Stimulated activated CD4-positive, alpha-beta T cell treated with anti-CD3 and anti-CD28 coated beads, Interleukin-15, amount 100 ng/mL, for 1 hour (primary cell): ENCODE measurements around the gene RPL7A.
A peak's percentile ranks its signal among the peaks of the same experiment; 100 is the strongest.
"Not testable (repeated sequence)": the region's sequence is repeated elsewhere in the genome, so short reads cannot be mapped to it uniquely, and the experiment has no call there.

Experiments
- DNase-seq, 2 donors: peaks; one replicate each; pipeline ENCODE4 v3.0.0-alpha.2; 2020; ENCODE audit warnings: low read depth in 1 of 2, low spot score in 1 of 2

Gene RPL7A

GRCh38 chr9:133327834-133328484 is 20.1 kb upstream of the RPL7A start:
- DNase-seq, result no peak

DNA sequence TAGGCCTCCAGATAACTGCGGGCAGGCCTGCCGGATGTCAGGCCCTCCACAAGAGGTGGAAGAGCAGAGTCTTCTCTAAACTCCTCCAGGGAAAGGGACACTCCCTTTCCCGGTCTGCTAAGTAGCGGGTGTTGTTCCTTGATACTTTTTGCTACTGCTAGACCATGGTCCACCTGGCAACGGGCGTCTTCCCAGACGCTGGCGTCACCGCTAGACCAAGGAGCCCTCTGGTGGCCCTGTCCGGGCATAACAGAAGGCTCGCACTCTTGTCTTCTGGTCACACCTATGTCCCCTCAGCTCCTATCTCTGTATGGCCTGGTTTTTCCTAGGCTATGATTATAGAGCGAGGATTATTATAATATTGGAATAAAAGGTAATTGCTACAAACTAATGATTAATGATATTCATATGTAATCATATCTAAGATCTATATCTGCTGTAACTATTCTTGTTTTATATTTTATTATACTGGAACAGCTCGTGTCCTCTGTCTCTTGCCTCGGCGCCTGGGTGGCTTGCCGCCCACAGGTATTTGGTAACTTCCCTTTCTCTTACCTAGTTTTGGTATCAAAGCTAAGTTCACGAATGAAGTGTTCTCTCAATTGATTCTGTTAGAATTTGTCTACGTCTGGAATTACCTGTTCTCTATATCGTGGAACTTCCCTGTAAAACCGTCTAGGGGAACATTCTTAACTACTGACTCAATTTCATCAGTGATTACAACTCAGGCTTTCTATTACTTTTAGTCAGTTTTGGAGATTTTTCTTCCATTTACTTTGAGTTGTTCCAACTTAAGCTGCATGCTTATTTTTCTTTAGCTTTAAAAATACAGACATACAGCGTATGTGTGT is 18.5 kb upstream of the RPL7A start:
- not testable (repeated sequence) for DNase-seq

GRCh38 chr9:133331221-133331620 is 16.8 kb upstream of the RPL7A start:
- no peak for DNase-seq

DNA sequence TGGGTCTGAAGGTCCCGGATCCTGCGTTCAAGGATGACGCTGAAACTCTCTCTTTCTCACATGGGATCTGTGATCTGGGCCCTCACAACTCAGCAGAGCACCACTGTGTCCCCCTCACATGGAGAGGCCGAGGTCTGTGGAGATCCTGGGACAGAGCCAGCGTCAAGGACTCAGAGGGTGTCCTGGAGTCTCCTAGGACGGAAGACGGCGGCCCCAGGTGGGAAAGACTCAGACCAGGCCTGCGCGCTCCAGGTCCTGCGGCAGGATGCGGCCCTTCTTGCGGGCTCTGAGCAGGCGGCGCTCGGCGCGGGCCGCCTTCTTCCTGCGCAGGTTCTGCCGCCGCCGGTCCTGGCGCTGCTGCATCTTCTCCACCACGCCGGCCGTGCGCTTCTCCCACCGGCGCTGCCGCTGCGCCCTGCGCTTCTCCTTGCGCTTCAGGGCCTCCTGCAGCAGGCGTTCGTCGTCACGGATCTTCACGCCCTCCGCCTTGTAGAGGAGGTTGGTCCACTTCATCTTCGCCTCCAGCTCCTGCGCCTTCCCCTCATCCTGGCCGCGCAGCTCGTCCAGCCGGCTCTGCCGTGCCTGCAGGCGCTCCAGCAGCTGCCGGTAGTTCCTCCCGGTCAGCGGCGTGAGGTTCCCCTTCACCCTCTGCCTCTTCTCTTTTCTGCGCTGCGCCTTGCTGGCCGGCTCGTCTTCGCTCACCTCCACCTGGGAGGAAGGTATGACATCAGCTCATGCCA is 16.2 kb upstream of the RPL7A start:
- no peak for DNase-seq

DNA sequence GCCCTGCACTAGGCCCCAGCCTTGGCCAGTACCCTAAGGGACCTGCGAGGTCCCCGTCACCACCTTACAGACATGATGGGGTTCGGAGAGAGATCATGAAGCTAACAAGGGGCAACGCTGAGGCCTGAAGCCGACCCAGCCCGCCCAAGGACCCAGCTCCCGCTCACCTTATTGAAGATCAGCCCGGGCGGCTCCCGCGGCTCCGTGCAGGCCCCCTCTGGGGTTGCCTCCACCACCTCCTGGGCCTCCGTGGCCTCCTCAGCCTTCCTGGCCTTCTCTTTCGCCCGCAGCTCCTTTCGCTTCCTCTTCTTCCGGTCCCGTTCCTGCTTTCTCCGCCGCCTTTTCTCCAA is 15.7 kb upstream of the RPL7A start:
- DNase-seq, result no peak

DNA sequence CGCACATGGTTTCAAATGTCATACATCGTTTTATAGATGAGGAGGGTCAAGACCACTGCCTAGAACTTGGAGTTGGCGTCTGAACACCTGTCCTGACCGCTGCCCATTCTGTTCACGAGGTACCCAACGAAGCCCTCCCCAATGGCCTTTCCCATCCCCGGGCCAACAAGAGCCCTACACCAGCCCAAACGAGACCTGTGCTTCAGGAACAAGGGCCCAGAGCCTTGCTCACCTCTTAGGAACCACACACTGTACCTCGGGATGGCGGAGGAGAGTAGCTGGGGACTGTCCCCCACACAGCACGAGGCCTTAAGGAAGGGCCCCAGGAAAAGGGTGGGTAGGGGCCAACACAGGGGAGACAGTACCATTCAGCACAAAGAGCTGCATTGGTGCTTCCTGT is 15.0 kb upstream of the RPL7A start:
- no peak for DNase-seq

- DNase-seq, result no peak
Observed at GRCh38 chr9:133333566-133333965, 14.5 kb upstream of the RPL7A start.

- no peak for DNase-seq
Observed at GRCh38 chr9:133334161-133334560, 13.9 kb upstream of the RPL7A start.

DNA sequence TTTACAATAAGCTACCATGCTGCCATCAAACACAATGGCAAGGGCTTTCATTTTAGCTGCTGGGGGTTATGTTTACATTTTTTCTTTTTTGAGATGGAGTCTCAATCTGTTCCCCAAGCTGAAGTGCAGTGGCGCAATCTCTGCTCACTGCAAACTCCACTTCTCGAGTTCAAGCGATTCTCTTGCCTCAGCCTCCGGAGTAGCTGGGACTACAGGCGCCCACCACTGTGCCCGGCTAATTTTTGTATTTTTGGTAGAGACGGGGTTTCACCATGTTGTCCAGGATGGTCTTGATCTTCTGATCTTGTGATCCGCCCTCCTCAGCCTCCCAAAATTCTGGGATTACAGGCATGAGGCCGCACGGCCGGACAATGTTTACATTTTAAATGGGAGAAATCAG is 13.1 kb upstream of the RPL7A start:
- DNase-seq, result not testable (repeated sequence)

DNA sequence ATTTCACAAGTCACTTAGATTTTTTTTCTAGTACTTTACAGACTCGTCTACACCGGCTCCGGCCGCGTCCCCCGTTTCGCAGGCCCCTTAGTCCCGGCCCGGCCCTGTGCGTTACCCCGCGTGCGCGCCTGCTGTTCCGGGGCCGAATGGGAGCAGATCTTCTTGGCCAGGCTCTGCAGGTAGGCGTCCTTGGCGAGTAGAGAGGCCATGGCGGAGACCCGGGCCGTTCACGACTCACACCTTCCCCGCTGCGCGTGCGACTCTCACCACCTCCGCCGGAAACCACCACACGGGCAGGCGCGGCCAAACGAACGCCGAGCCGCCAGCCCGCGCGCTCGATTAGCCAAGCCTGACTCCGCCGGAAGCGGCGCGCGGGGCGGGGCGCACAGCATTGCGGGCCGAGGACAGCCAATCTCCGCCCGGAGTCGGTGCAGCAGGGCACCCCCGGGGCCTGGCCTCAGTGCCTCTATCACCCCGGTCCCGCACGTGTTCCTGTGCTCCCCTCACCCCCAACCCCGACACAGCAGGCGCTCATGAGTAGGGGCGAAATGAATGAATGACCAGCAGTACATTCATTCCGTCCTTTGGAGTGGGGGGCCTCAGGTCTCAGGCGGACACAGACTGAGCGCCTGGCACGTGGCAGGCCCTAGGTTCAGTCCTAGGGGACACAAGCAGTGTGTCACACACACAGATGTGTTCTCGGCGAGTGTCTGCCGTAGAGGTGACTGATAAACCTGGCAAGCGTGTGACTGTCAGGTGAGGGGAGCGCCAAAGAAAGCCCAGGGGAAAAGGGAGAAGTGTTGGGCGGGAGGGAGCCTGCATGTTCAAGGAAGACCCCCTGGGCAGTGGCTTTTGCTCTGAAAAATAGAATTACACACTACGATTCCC is 11.8 kb upstream of the RPL7A start, which contains the start of gene SURF6:
Gene SURF6, minus strand, starts transcription at position 265 of the 888 bp plus-strand sequence. Its CDS starts 56 bp downstream, at position 209.
- peak; percentile 85 to 94 for DNase-seq

DNA sequence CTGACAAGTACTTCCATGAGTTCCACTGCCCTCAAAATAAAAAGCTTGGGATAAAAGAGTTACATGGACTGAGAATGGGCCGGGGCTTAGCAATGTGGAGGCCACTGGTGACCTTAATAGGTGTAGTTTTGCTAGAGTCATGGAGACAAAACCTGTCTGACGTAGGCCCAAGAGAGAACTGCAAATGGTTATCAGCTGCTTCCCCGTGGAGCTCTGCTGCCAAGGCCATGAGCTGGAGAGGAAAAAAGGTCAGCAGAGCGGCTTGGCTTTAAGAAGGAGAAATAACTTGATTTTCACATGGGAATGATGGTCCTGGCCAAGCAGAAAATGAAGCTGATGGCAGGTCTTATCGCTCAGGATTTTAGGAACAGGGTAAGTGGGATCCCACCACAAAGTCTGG is 8.4 kb upstream of the RPL7A start:
- no peak for DNase-seq

DNA sequence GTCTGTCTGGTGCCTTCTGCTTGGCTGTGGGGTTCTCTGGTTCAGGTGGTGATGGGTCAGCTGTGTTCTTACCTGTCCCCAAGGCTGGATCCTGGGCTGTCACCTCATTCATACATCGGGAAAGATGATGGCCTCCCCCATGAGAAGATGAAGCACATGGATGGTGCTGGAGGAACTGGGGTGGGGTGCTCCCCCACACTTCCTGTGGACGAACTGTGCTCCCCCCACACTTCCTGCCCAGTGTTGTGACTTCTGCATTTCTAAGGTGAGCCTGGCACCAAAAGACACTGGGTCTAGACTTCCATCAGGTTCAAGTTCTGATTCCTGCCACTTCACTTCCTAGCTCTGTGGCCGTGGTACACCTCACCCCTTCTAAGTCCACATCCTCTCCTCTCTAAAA is 7.8 kb upstream of the RPL7A start:
- DNase-seq, result no peak

DNA sequence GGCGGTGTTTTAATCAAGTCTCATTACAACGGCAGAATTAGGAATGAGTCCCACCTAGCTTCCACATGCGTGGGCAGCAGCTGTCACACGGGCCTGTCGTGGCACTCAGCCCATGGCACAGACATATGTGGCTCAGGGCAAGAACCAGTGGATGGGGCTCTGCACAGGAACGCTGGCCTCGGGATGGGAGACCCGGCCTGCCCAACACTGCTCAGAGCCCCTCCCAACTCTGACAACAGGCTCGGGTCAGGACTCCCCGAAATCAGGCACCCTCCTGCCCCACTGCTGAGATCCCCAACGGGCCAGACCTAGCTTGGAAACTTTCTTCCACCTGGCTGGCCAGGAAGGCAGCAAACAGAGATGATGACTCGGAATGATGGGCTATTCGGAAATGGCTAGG is 7.1 kb upstream of the RPL7A start:
- DNase-seq, result no peak

DNA sequence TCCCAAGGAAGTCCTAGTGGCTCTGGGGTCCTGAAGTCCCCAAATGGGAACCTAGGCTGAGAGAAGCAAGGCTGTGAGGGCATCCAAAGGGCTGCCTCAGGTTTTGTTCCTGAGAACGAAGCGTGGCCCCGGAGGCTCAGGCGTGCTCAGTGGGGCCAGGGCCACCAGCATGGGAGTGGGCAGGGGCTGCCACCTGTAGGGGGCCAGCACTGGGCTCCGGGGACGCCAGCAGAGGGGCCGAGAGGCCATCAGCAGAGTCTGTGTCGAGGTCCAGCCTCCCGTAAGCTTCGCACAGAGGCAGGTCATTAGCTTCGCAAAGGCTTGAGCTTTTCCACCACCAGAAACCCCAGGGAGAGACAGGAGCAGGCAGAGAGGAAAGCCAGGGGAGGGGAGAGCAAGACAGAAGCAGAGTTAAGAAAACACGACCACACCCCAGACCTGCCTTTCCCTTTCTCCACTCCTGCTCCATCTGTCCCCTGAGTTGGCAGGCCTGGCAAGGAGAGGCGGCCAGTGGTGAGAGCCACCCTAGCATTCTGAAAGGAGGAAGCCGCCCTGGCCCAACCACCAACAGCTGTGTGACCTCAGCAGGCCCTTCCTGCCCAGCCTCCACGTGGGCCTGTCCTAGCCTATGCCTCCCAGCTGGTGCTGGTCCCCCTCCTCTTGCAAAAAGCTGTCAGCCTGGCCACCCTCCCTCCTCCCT is 6.5 kb upstream of the RPL7A start:
- no peak for DNase-seq

- DNase-seq, result no peak
Observed at GRCh38 chr9:133342069-133342406, 6.0 kb upstream of the RPL7A start.

DNA sequence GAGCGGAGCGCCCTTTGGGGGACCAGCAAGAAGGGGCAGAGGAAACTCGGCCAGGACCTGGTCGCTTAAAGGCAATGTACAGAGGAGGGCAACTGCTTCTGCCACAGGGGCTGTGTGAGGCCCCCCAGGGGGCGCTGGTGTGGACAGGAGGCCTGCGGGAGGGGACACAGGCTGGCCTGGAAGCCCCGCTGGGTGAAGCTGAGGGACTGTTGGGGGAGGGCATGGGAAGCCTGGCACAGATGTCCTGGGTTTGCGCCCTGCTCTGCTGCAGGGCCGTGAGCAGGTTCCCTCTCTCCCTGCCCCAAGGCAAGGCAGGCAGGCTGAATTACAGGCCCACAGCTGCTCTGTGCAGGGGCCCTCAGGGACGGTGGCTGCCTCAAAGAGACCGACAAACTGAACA is 5.4 kb upstream of the RPL7A start:
- no peak for DNase-seq

DNA sequence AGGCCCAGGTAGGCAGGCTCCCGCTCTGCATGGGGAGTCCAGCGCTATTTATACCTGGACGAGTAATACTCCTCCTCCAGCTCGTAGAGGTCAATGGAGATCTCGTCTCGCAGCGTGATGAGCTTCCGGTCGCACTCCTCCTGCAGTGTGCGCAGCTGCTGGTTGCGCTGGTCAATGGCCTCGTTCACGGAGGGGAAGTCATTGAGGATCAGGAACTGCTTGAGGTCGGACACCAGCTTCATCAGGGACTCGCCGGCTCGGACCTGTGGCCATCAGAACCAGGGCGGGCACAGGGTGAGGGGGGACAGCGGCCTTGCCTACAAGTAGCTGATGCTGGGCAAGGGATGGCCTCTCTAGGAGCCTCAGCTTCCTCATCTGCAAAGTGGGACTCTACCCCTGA is 3.9 kb upstream of the RPL7A start:
- DNase-seq, result no peak

- DNase-seq, result no peak
Observed at GRCh38 chr9:133344979-133345378, 3.0 kb upstream of the RPL7A start.

- DNase-seq, result no peak
Observed at GRCh38 chr9:133345596-133345995, 2.4 kb upstream of the RPL7A start.

DNA sequence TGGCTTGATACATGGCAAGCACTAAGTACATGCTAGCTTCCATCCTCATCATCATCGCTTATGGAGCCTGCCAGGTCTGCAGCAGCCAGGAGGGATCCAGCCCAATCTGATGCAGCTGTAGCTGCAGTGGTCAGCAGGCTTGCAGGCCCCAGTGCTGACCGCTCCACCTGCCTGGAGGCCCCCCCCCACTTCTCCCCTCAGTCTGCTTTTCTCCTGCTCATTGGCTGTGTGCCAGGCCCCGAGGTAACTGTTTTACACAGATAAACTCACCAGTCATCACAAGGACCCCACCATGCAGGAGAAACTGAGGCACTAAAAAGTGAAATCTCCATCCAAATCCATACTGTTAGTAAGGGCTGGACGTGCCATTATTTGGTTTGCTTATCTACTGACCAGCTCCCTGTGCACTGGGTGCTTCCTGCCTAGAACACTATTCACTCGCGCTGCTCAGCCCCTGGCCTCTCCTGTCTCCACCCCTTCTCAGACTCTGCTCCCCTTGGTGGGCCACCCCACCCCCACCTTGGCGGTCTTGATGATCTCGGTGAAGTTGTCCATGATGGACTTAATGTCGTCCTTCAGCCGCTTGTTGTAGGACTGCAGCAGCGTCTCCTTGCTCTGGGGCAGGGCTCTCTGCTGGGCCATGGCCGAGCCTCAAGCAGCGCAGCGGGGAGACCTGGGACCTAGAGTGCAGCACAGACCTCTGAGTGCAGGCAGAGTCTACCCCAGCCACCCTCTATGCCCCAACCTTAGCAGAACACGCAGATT is 1.8 kb upstream of the RPL7A start:
- DNase-seq, result no peak
